Ishikawa (cell line): ENCODE data around the gene FRMD4B.
A peak's percentile ranks its signal among the peaks of the same experiment; 100 is the strongest.

Experiments used
- CEBPB ChIP-seq: IDR thresholded peaks from 2 replicates; pipeline ENCODE4 v1.6.1; 2012
- CREB1 ChIP-seq: IDR thresholded peaks from 2 replicates; pipeline ENCODE4 v1.6.1; 2012; ENCODE audit warnings: low read depth
- EGR1 ChIP-seq: IDR thresholded peaks from 2 replicates; pipeline ENCODE4 v1.6.1; 2012
- EP300 ChIP-seq: IDR thresholded peaks from 2 replicates; pipeline ENCODE4 v1.6.1; 2012; ENCODE audit warnings: borderline replicate concordance
- FOXM1 ChIP-seq: IDR thresholded peaks from 2 replicates; pipeline ENCODE4 v1.6.1; 2012; ENCODE audit warnings: low read depth, borderline replicate concordance
- MAX ChIP-seq: IDR thresholded peaks from 2 replicates; pipeline ENCODE4 v1.6.1; 2012
- NFIC ChIP-seq: IDR thresholded peaks from 2 replicates; pipeline ENCODE4 v1.6.1; 2012
- RAD21 ChIP-seq: IDR thresholded peaks from 2 replicates; pipeline ENCODE4 v1.6.1; 2012; ENCODE audit warnings: low read depth
- REST ChIP-seq: IDR thresholded peaks from 2 replicates; pipeline ENCODE4 v1.6.1; 2012; ENCODE audit warnings: low read depth, mild to moderate bottlenecking
- TAF1 ChIP-seq: IDR thresholded peaks from 2 replicates; pipeline ENCODE4 v1.6.1; 2012; ENCODE audit warnings: low read depth, mild to moderate bottlenecking
- TCF12 ChIP-seq: IDR thresholded peaks from 2 replicates; pipeline ENCODE4 v1.6.1; 2012; ENCODE audit warnings: low read depth
- TEAD4 ChIP-seq: IDR thresholded peaks from 2 replicates; pipeline ENCODE4 v1.6.1; 2012
- USF1 ChIP-seq: IDR thresholded peaks from 2 replicates; pipeline ENCODE4 v1.6.1; 2012
- YY1 ChIP-seq: IDR thresholded peaks from 2 replicates; pipeline ENCODE4 v1.6.1; 2012; ENCODE audit warnings: low read depth
- ZBTB7A ChIP-seq: IDR thresholded peaks from 2 replicates; pipeline ENCODE4 v1.6.1; 2012; ENCODE audit warnings: low read depth

Gene FRMD4B

GRCh38 chr3:69385723-69386555 is at the start of gene FRMD4B:
TSS of gene FRMD4B (minus strand) at chr3:69386088. CDS start at chr3:69385989, 99 bp downstream.
- TF ChIP-seq REST (no peak), EGR1 (peak; percentile 32; the same call in 1 of the 2 replicates), FOXM1 (no peak), EP300 (no peak)

GRCh38 chr3:69433969-69434325 is 48.1 kb upstream of the FRMD4B start:
- TF ChIP-seq CEBPB: no peak
- no peak for TF ChIP-seq ZBTB7A
- TF ChIP-seq RAD21: no peak
- no peak for TF ChIP-seq TEAD4
- TF ChIP-seq TAF1: no peak
- TF ChIP-seq EGR1: no peak
- no peak for TF ChIP-seq CREB1
- TF ChIP-seq EP300: no peak
- no peak for TF ChIP-seq FOXM1
- no peak for TF ChIP-seq YY1
- TF ChIP-seq USF1: no peak
- TF ChIP-seq MAX: no peak
- TF ChIP-seq NFIC: no peak
- TF ChIP-seq TCF12: no peak
- no peak for TF ChIP-seq REST

- TF ChIP-seq USF1 (no peak), NFIC (no peak), EP300 (no peak), TCF12 (no peak), REST (no peak), CREB1 (no peak), RAD21 (no peak), EGR1 (no peak), TAF1 (no peak), ZBTB7A (no peak), CEBPB (no peak)
Observed at GRCh38 chr3:69433121-69433968, 47.5 kb upstream of the FRMD4B start.

- TF ChIP-seq TEAD4: no peak
- no peak for TF ChIP-seq TCF12
- TF ChIP-seq FOXM1: no peak
- TF ChIP-seq CREB1: no peak
- no peak for TF ChIP-seq USF1
- TF ChIP-seq ZBTB7A: no peak
- TF ChIP-seq EGR1: no peak
- TF ChIP-seq EP300: no peak
- TF ChIP-seq NFIC: no peak
- no peak for TF ChIP-seq REST
- no peak for TF ChIP-seq YY1
- no peak for TF ChIP-seq MAX
- TF ChIP-seq CEBPB: no peak
- TF ChIP-seq RAD21: no peak
- TF ChIP-seq TAF1: no peak
Observed at GRCh38 chr3:69428657-69429255, 42.9 kb upstream of the FRMD4B start.
